NCI-H526 treated with DMSO at 0.1 percent for 48 hours (cell line): ENCODE measurements around the gene ACP4.
"Not testable (repeated sequence)": the region's sequence is repeated elsewhere in the genome, so short reads cannot be mapped to it uniquely, and the experiment has no call there.

Source experiments
- DNase-seq: peaks from one replicate; lab custom pipeline; 2025; lab: John Stamatoyannopoulos, UW

Gene ACP4

GRCh38 chr19:50797781-50798658 is 7.8 kb downstream of the ACP4 start:
- DNase-seq: no peak

GRCh38 chr19:50798659-50799546 is 8.7 kb downstream of the ACP4 start:
- DNase-seq: no peak

- DNase-seq: no peak
Observed at GRCh38 chr19:50799547-50799851, 9.3 kb downstream of the ACP4 start.

- no peak for DNase-seq
Observed at GRCh38 chr19:50801107-50801506, 10.9 kb downstream of the ACP4 start.

GRCh38 chr19:50803633-50804419 is 13.6 kb downstream of the ACP4 start:
- DNase-seq: peak; percentile 66

GRCh38 chr19:50804420-50805272 is 14.4 kb downstream of the ACP4 start:
- DNase-seq: peak; percentile 99

GRCh38 chr19:50808856-50809255 is 18.6 kb downstream of the ACP4 start:
- DNase-seq: no peak

- DNase-seq: not testable (repeated sequence)
Observed at GRCh38 chr19:50811622-50812238, 21.5 kb downstream of the ACP4 start.

- no peak for DNase-seq
Observed at GRCh38 chr19:50812474-50812873, 22.3 kb downstream of the ACP4 start.

GRCh38 chr19:50814883-50815282 is 24.7 kb downstream of the ACP4 start:
- no peak for DNase-seq

GRCh38 chr19:50815439-50815838 is 25.2 kb downstream of the ACP4 start:
- DNase-seq: no peak

- no peak for DNase-seq
Observed at GRCh38 chr19:50817941-50818858, 28.0 kb downstream of the ACP4 start.

- DNase-seq: no peak
Observed at GRCh38 chr19:50818859-50819472, 28.8 kb downstream of the ACP4 start.

- no peak for DNase-seq
Observed at GRCh38 chr19:50819636-50820035, 29.4 kb downstream of the ACP4 start.

- DNase-seq: no peak
Observed at GRCh38 chr19:50820086-50820485, 29.9 kb downstream of the ACP4 start.

GRCh38 chr19:50820549-50821247 is 30.5 kb downstream of the ACP4 start:
- DNase-seq: no peak

- DNase-seq: no peak
Observed at GRCh38 chr19:50821248-50821612, 31.0 kb downstream of the ACP4 start.

GRCh38 chr19:50821622-50822021 is 31.4 kb downstream of the ACP4 start:
- DNase-seq: no peak
